CD8-positive, alpha-beta memory T cell (primary cell): ENCODE measurements around the gene CFHR2. TPM values are rescaled to one million over a fixed set of nuclear protein-coding genes. Genes with fewer than 3 reads are reported as not detected.
"Not testable (repeated sequence)": the region's sequence is repeated elsewhere in the genome, so short reads cannot be mapped to it uniquely, and the experiment has no call there.

ENCODE experiments used
- CTCF ChIA-PET: fragments of 350-600 bp; sonication (Branson Sonifier 250); formaldehyde crosslinking; loops from one replicate; lab custom pipeline; 2021; ENCODE audit warnings: antibody characterized with exemption; lab: Charles Lee
- POLR2A ChIA-PET: fragments of 350-600 bp; sonication (Branson Sonifier 250); formaldehyde crosslinking; loops from one replicate; lab custom pipeline; 2021; ENCODE audit warnings: antibody characterized with exemption; lab: Charles Lee
- DNase-seq, 5 donors: peaks; one replicate each; pipeline versions ENCODE4 v3.0.0 to v3.0.0-alpha.2; 2020 to 2022; ENCODE audit warnings: mixed read lengths in 1 of 5
- H3K27ac ChIP-seq: one replicate; pipeline ENCODE4 v1.7.0; 2013; ENCODE audit warnings: low read depth, mild to moderate bottlenecking, low read length, moderate library complexity
- H3K27me3 ChIP-seq: 2 replicates; pipeline ENCODE4 v1.7.0; 2013; ENCODE audit warnings: low read length, mild to moderate bottlenecking; ENCODE audit not compliant: insufficient read depth, poor library complexity, severe bottlenecking
- H3K36me3 ChIP-seq: 2 replicates; pipeline ENCODE4 v1.7.0; 2013; ENCODE audit warnings: mild to moderate bottlenecking, low read length, moderate library complexity; ENCODE audit not compliant: insufficient read depth
- H3K4me1 ChIP-seq: 2 replicates; pipeline ENCODE4 v1.7.0; 2013; ENCODE audit warnings: mild to moderate bottlenecking, low read length, moderate library complexity; ENCODE audit not compliant: insufficient read depth
- H3K4me3 ChIP-seq: 2 replicates; pipeline ENCODE4 v1.7.0; 2013; ENCODE audit warnings: mild to moderate bottlenecking, low read length
- H3K9me3 ChIP-seq: 2 replicates; pipeline ENCODE4 v1.7.0; 2013; ENCODE audit warnings: mild to moderate bottlenecking, low read length
- H3K27ac Mint-ChIP-seq, 8 donors: one replicate each; pipeline ENCODE4 v1.8.0; 2020 to 2021; ENCODE audit warnings: mixed read lengths in 8 of 8, mild to moderate bottlenecking in 6 of 8, inconsistent platforms in 3 of 8, moderate library complexity in 3 of 8
- H3K27me3 Mint-ChIP-seq, 2 donors: one replicate each; pipeline ENCODE4 v1.8.0; 2020 to 2021; ENCODE audit warnings: mixed read lengths in 2 of 2, mild to moderate bottlenecking in 1 of 2, moderate library complexity in 1 of 2
- H3K36me3 Mint-ChIP-seq, 3 donors: one replicate each; pipeline ENCODE4 v1.8.0; 2020 to 2021; ENCODE audit warnings: mixed read lengths in 3 of 3, inconsistent platforms in 1 of 3, mild to moderate bottlenecking in 1 of 3
- H3K4me1 Mint-ChIP-seq, 3 donors: one replicate each; pipeline ENCODE4 v1.8.0; 2020 to 2021; ENCODE audit warnings: mixed read lengths in 3 of 3, inconsistent platforms in 1 of 3, mild to moderate bottlenecking in 1 of 3
- H3K4me3 Mint-ChIP-seq, 7 donors: one replicate each; pipeline ENCODE4 v1.8.0; 2020 to 2021; ENCODE audit warnings: mixed read lengths in 7 of 7, mild to moderate bottlenecking in 6 of 7, moderate library complexity in 4 of 7, inconsistent platforms in 2 of 7
- H3K9me3 Mint-ChIP-seq, 5 donors: one replicate each; pipeline ENCODE4 v1.8.0; 2020 to 2022; ENCODE audit warnings: mixed read lengths in 5 of 5, mild to moderate bottlenecking in 3 of 5, moderate library complexity in 2 of 5, inconsistent platforms in 1 of 5
- polyA plus RNA-seq: library from polyadenylated mRNA; unstranded; fragments of 300-500 nt; fragmentation: Illumina TruSeq; gene quantifications from one replicate; pipeline ENCODE4 v1.2.3, GENCODE V29; 2021
- total RNA-seq, 2 experiments: library from RNA; stranded (reverse); gene quantifications; one replicate each; pipeline ENCODE4 v1.2.3, GENCODE V29; 2021

The CFHR2 gene
- total and polyA plus RNA-seq, 3 experiments from 2014 or later = not detected

GRCh38 chr1:196977278-196977677 is 33.7 kb downstream of the CFHR2 start, which contains the start of gene CFHR5:
Gene CFHR5, plus strand, starts transcription at chr1:196977556. Its CDS starts 109 bp downstream, at chr1:196977665.
- H3K9me3 Mint-ChIP-seq = peaks cover 0 to 2% (median 0%) of the 10 kb centered on the region in 5 donors
- no peaks in the 10 kb centered on the region for H3K27me3 Mint-ChIP-seq
- no peaks in the 10 kb centered on the region for H3K36me3 ChIP-seq
- POLR2A ChIA-PET = no interaction called here
- no peak within 1 kb of the TSS for H3K4me3 Mint-ChIP-seq
- no peaks in the 10 kb centered on the region for H3K36me3 Mint-ChIP-seq
- no peaks in the 10 kb centered on the region for H3K4me1 ChIP-seq
- no peak within 1 kb of the TSS for H3K4me3 ChIP-seq
- no peak for DNase-seq
- H3K4me1 Mint-ChIP-seq = no peaks in the 10 kb centered on the region
- no peaks in the 10 kb centered on the region for H3K9me3 ChIP-seq
- no peak within 1 kb of the TSS for H3K27ac Mint-ChIP-seq
- no peak within 1 kb of the TSS for H3K27ac ChIP-seq
- no peaks in the 10 kb centered on the region for H3K27me3 ChIP-seq
- CTCF ChIA-PET = no interaction called here

GRCh38 chr1:196980859-196981258 is 37.3 kb downstream of the CFHR2 start:
- no peak for DNase-seq
- Mint-ChIP-seq H3K9me3 (no peaks in the 10 kb centered on the region), H3K4me1 (no peaks in the 10 kb centered on the region), H3K36me3 (no peaks in the 10 kb centered on the region), H3K4me3 (no peak overlapping the region), H3K27me3 (no peaks in the 10 kb centered on the region), H3K27ac (no peak overlapping the region)
- no peak overlapping the region for H3K27ac ChIP-seq
- POLR2A ChIA-PET = no interaction called here
- no peaks in the 10 kb centered on the region for H3K9me3 ChIP-seq
- no peaks in the 10 kb centered on the region for H3K36me3 ChIP-seq
- no peaks in the 10 kb centered on the region for H3K4me1 ChIP-seq
- H3K4me3 ChIP-seq = no peak overlapping the region
- no peaks in the 10 kb centered on the region for H3K27me3 ChIP-seq
- CTCF ChIA-PET = no interaction called here

- H3K27ac Mint-ChIP-seq = not testable (repeated sequence)
These were observed 38.7 kb downstream of the CFHR2 start for GRCh38 chr1:196982247-196982646.

GRCh38 chr1:196991919-196992651 is 48.5 kb downstream of the CFHR2 start:
- CTCF ChIA-PET, H3K27ac Mint-ChIP-seq, H3K27me3 ChIP-seq, H3K9me3 ChIP-seq, POLR2A ChIA-PET, H3K27ac ChIP-seq, H3K4me1 Mint-ChIP-seq, DNase-seq, H3K4me3 Mint-ChIP-seq, H3K36me3 ChIP-seq, H3K4me1 ChIP-seq, H3K36me3 Mint-ChIP-seq, H3K4me3 ChIP-seq, H3K9me3 Mint-ChIP-seq: not testable (repeated sequence)
- H3K27me3 Mint-ChIP-seq = peaks cover 0 to 13% of the 10 kb centered on the region in 2 donors

More at GRCh38 chr1:196982247-196982646, 38.7 kb downstream of the CFHR2 start:
- H3K27ac ChIP-seq, H3K9me3 ChIP-seq, H3K4me3 Mint-ChIP-seq, DNase-seq, H3K9me3 Mint-ChIP-seq, CTCF ChIA-PET, H3K4me3 ChIP-seq, H3K4me1 ChIP-seq, H3K36me3 Mint-ChIP-seq, H3K4me1 Mint-ChIP-seq, H3K27me3 Mint-ChIP-seq, H3K27me3 ChIP-seq, POLR2A ChIA-PET, H3K36me3 ChIP-seq: not testable (repeated sequence)

GRCh38 chr1:196993916-196994315 is 50.4 kb downstream of the CFHR2 start:
- ChIA-PET CTCF (no interaction called here), POLR2A (no interaction called here)
- Histone ChIP-seq H3K27me3 (no peaks in the 10 kb centered on the region), H3K4me3 (no peak overlapping the region), H3K4me1 (no peaks in the 10 kb centered on the region), H3K36me3 (no peaks in the 10 kb centered on the region), H3K9me3 (no peaks in the 10 kb centered on the region), H3K27ac (no peak overlapping the region)
- peaks cover 0 to 14% of the 10 kb centered on the region in 2 donors for H3K27me3 Mint-ChIP-seq
- H3K4me3 Mint-ChIP-seq = no peak overlapping the region
- H3K9me3 Mint-ChIP-seq = peaks cover 0 to 2% (median 0%) of the 10 kb centered on the region in 5 donors
- H3K36me3 Mint-ChIP-seq = no peaks in the 10 kb centered on the region
- DNase-seq = no peak
- H3K4me1 Mint-ChIP-seq = no peaks in the 10 kb centered on the region
- no peak overlapping the region for H3K27ac Mint-ChIP-seq

GRCh38 chr1:196997423-196997822 is 53.9 kb downstream of the CFHR2 start:
- no peak overlapping the region for H3K27ac ChIP-seq
- H3K36me3 Mint-ChIP-seq = no peaks in the 10 kb centered on the region
- H3K9me3 Mint-ChIP-seq = peaks cover 0 to under 1% (median 0%) of the 10 kb centered on the region in 5 donors
- no peaks in the 10 kb centered on the region for H3K4me1 Mint-ChIP-seq
- no peak overlapping the region for H3K4me3 Mint-ChIP-seq
- H3K27me3 ChIP-seq = no peaks in the 10 kb centered on the region
- peaks cover 0 to 7% of the 10 kb centered on the region in 2 donors for H3K27me3 Mint-ChIP-seq
- ChIA-PET CTCF (no interaction called here), POLR2A (no interaction called here)
- no peaks in the 10 kb centered on the region for H3K9me3 ChIP-seq
- no peak for DNase-seq
- no peaks in the 10 kb centered on the region for H3K36me3 ChIP-seq
- no peaks in the 10 kb centered on the region for H3K4me1 ChIP-seq
- no peak overlapping the region for H3K4me3 ChIP-seq
- H3K27ac Mint-ChIP-seq = no peak overlapping the region

- Histone ChIP-seq H3K27ac (no peak overlapping the region), H3K27me3 (no peaks in the 10 kb centered on the region), H3K9me3 (no peaks in the 10 kb centered on the region), H3K4me1 (no peaks in the 10 kb centered on the region), H3K36me3 (no peaks in the 10 kb centered on the region), H3K4me3 (no peak overlapping the region)
- Mint-ChIP-seq H3K27me3 (peaks cover 0 to 9% of the 10 kb centered on the region in 2 donors), H3K27ac (no peak overlapping the region), H3K4me1 (no peaks in the 10 kb centered on the region), H3K9me3 (no peaks in the 10 kb centered on the region), H3K4me3 (no peak overlapping the region), H3K36me3 (no peaks in the 10 kb centered on the region)
- CTCF ChIA-PET = no interaction called here
- POLR2A ChIA-PET = no interaction called here
- no peak for DNase-seq
These were observed 58.3 kb downstream of the CFHR2 start for GRCh38 chr1:197001828-197002227.

GRCh38 chr1:197003132-197003531 is 59.6 kb downstream of the CFHR2 start:
- no peaks in the 10 kb centered on the region for H3K4me1 Mint-ChIP-seq
- H3K27ac Mint-ChIP-seq = no peak overlapping the region
- H3K27me3 ChIP-seq = no peaks in the 10 kb centered on the region
- peaks cover 0 to 6% of the 10 kb centered on the region in 2 donors for H3K27me3 Mint-ChIP-seq
- H3K36me3 ChIP-seq = no peaks in the 10 kb centered on the region
- ChIA-PET CTCF (no interaction called here), POLR2A (no interaction called here)
- no peaks in the 10 kb centered on the region for H3K4me1 ChIP-seq
- no peaks in the 10 kb centered on the region for H3K9me3 Mint-ChIP-seq
- H3K4me3 Mint-ChIP-seq = no peak overlapping the region
- H3K36me3 Mint-ChIP-seq = no peaks in the 10 kb centered on the region
- no peak overlapping the region for H3K4me3 ChIP-seq
- DNase-seq = no peak
- no peak overlapping the region for H3K27ac ChIP-seq
- H3K9me3 ChIP-seq = no peaks in the 10 kb centered on the region
